HepG2 (cell line): ENCODE measurements around the gene THAP3. TPM values are rescaled to one million over a fixed set of nuclear protein-coding genes. Genes with fewer than 3 reads are reported as not detected.

Experiments
- ATAC-seq: fragments of 200-7000 bp; cut with Tn5 transposase; 3 replicates; pipeline ENCODE4 v1.9.1; 2020; ENCODE audit warnings: mild to moderate bottlenecking, moderate library complexity
- BruUV-seq: library from RNA; stranded (reverse); fragments of 400-500 nt; replicated peaks from 2 replicates; lab custom pipeline; 2021; lab: Mats Ljungman, UMichigan
- CTCF ChIA-PET: fragments of 300-600 bp; formaldehyde crosslinking; extraction: SDS; loops from one replicate; lab custom pipeline; 2021; ENCODE audit warnings: low total read pairs, inconsistent platforms, low intra/inter-chr PET ratio; lab: Yijun Ruan, JAX
- POLR2A ChIA-PET: fragments of 350-600 bp; sonication (Branson Sonifier 250); formaldehyde crosslinking; loops from one replicate; lab custom pipeline; 2020; ENCODE audit warnings: antibody characterized with exemption, inconsistent platforms; lab: Yijun Ruan, JAX
- DNase-seq: peaks from one replicate; pipeline ENCODE4 v3.0.0-alpha.2; 2015; ENCODE audit warnings: low spot score
- FAIRE-seq: peaks from 3 replicates; lab custom pipeline; 2011; peaks lifted over from hg19 to GRCh38; lab: Jason Lieb, UNC
- H2AFZ ChIP-seq: one replicate; pipeline ENCODE4 v1.6.1; 2011; ENCODE audit warnings: low read length, inconsistent platforms
- H3K27ac ChIP-seq: fragments of 300-600 bp; 3 replicates; pipeline ENCODE4 v1.8.0; 2011; ENCODE audit warnings: mixed run types, mild to moderate bottlenecking, mixed read lengths, low read length, inconsistent platforms; ENCODE audit not compliant: insufficient read depth; ENCODE audit errors: extremely low read length
- H3K27me3 ChIP-seq, 2 experiments: fragments of 200-600 bp in 1 of 2; 2 replicates in 1 of 2; 3 replicates in 1 of 2; pipeline versions ENCODE4 v1.6.0 to v1.8.0; 2011; ENCODE audit warnings: low read length in 2 of 2, mild to moderate bottlenecking in 2 of 2, moderate library complexity in 2 of 2, inconsistent platforms in 1 of 2; ENCODE audit not compliant: insufficient read depth in 2 of 2, control insufficient read depth in 1 of 2
- H3K36me3 ChIP-seq, 2 experiments: fragments of 200-600 bp in 1 of 2; replicated peaks in 1 of 2; 2 replicates in 1 of 2; 3 replicates in 1 of 2; pipeline versions ENCODE4 v1.5.1 to v1.8.0; 2011; ENCODE audit warnings: low read length in 2 of 2, inconsistent platforms in 1 of 2; ENCODE audit not compliant: insufficient read depth in 2 of 2, control insufficient read depth in 1 of 2
- H3K4me1 ChIP-seq: 2 replicates; pipeline ENCODE4 v1.5.1; 2012; ENCODE audit warnings: low read length, inconsistent platforms; ENCODE audit not compliant: insufficient read depth
- H3K4me2 ChIP-seq: 2 replicates; pipeline ENCODE4 v1.6.0; 2011; ENCODE audit warnings: low read depth, low read length, inconsistent platforms
- H3K4me3 ChIP-seq, 3 experiments: fragments of 200-600 bp in 1 of 3; sonication (generic), shearing (Covaris generic) in 1 of 3; replicated peaks in 1 of 3; 2 replicates each; pipeline ENCODE4 v1.5.1; 2011 to 2016; ENCODE audit warnings: low read length in 3 of 3, inconsistent platforms in 2 of 3, low read depth in 2 of 3, mild to moderate bottlenecking in 2 of 3, control low read depth in 1 of 3, mixed read lengths in 1 of 3; ENCODE audit not compliant: insufficient read depth in 1 of 3
- H3K79me2 ChIP-seq: one replicate; pipeline ENCODE4 v1.6.1; 2011; ENCODE audit warnings: low read length, inconsistent platforms; ENCODE audit not compliant: insufficient read depth
- H3K9ac ChIP-seq: 2 replicates; pipeline ENCODE4 v1.6.0; 2011; ENCODE audit warnings: mild to moderate bottlenecking, low read depth, low read length, inconsistent platforms; ENCODE audit not compliant: insufficient read depth
- H3K9me3 ChIP-seq: 2 replicates; pipeline ENCODE4 v1.5.1; 2012; ENCODE audit warnings: mild to moderate bottlenecking, low read length
- H4K20me1 ChIP-seq: 2 replicates; pipeline ENCODE4 v1.6.0; 2011; ENCODE audit warnings: inconsistent platforms, mild to moderate bottlenecking, low read length, moderate library complexity; ENCODE audit not compliant: insufficient read depth
- ADNP ChIP-seq: sonication (generic); formaldehyde crosslinking; IDR thresholded peaks from 2 replicates; pipeline ENCODE4 v1.4.0; 2020; ENCODE audit warnings: missing genetic modification reagents
- GABPB1 ChIP-seq: IDR thresholded peaks from 2 replicates; pipeline ENCODE4 v1.6.1; 2016; ENCODE audit warnings: mild to moderate bottlenecking, missing genetic modification reagents, moderate library complexity, missing compliant biosample characterization
- GFI1 ChIP-seq: sonication (generic); formaldehyde crosslinking; IDR thresholded peaks from 2 replicates; pipeline ENCODE4 v1.5.0; 2020; ENCODE audit warnings: missing genetic modification reagents, mild to moderate bottlenecking, borderline replicate concordance
- HES4 ChIP-seq: sonication (generic); formaldehyde crosslinking; IDR thresholded peaks from 2 replicates; pipeline ENCODE4 v1.9.0; 2021; ENCODE audit warnings: mild to moderate bottlenecking, missing genetic modification reagents, borderline replicate concordance
- HMGA1 ChIP-seq: sonication (generic); formaldehyde crosslinking; conservative IDR thresholded peaks from 2 replicates; pipeline ENCODE4 v1.4.0; 2020; ENCODE audit warnings: missing genetic modification reagents
- NR1H2 ChIP-seq: sonication (generic); formaldehyde crosslinking; IDR thresholded peaks from 2 replicates; pipeline ENCODE4 v1.8.1; 2022; ENCODE audit warnings: low read depth, missing genetic modification reagents, borderline replicate concordance
- SRSF9 ChIP-seq: fragments of 200-400 bp; formaldehyde crosslinking; IDR thresholded peaks from 2 replicates; pipeline ENCODE4 v1.6.1; 2018; ENCODE audit warnings: borderline replicate concordance, mild to moderate bottlenecking, low read depth, low read length; ENCODE audit not compliant: insufficient read depth, poor library complexity, severe bottlenecking
- ZNF142 ChIP-seq: sonication (generic); formaldehyde crosslinking; IDR thresholded peaks from 2 replicates; pipeline ENCODE4 v1.4.0; 2020; ENCODE audit warnings: missing genetic modification reagents
- WGBS: methylation state at CpG from one replicate; pipeline ENCODE4 v1.1.6; 2017; ENCODE audit warnings: low lambda C conversion rate; 5-methylcytosine and 5-hydroxymethylcytosine counted together
- in situ Hi-C: cut with HindIII; loops from 2 replicates; pipeline ENCODE4 v1.10.0; 2017; ENCODE audit warnings: low pct_unique_long_range_greater_than_20kb; ENCODE audit not compliant: extremely low pct_ligation_motif_present
- intact Hi-C: fragments of 100-400 bp; cut with micrococcal nuclease; formaldehyde crosslinking; loops from one replicate; pipeline ENCODE4 v1.10.0; 2022; ENCODE audit not compliant: unreplicated experiment
- polyA plus RNA-seq, 8 experiments: library from polyadenylated mRNA; depleted of rRNA in 3 of 8; stranded (reverse) in 7 of 8; unstranded in 1 of 8; fragments of >200 nt; fragmentation: Illumina TruSeq in 4 of 8; extraction: Trizol in 4 of 8; gene quantifications; 2 replicates each; pipeline versions ENCODE4 v1.2.1 to v1.2.3, GENCODE V29; 2011 to 2016; ENCODE audit warnings: low read depth in 4 of 8, missing spikeins in 1 of 8, mixed read lengths in 1 of 8; ENCODE audit not compliant: insufficient read depth in 1 of 8
- total RNA-seq, 5 experiments: library from RNA; depleted of rRNA; stranded (reverse); fragments of >200 nt; fragmentation: Illumina TruSeq; extraction: Trizol; gene quantifications; 2 replicates each; pipeline ENCODE4 v1.2.3, GENCODE V29; 2016; ENCODE audit warnings: low read depth in 1 of 5

Gene THAP3
- total and polyA plus RNA-seq, 2 of the 13 experiments (the other 11 are each of a cell fraction or from before 2014, with no cell fraction given) = 10.3 to 14.9 TPM

GRCh38 chr1:6653436-6654290 is 29.0 kb downstream of the THAP3 start:
- ATAC-seq (no peak), DNase-seq (no peak), FAIRE-seq (no peak)
- peaks cover 12 to 48% of the 10 kb centered on the region in 2 experiments for H3K36me3 ChIP-seq
- H3K27ac ChIP-seq = no peak overlapping the region
- no peak overlapping the region for H3K9ac ChIP-seq
- no peak overlapping the region for H3K4me3 ChIP-seq
- ChIA-PET CTCF (no interaction called here), POLR2A (no interaction called here)
- no peaks in the 10 kb centered on the region for H3K79me2 ChIP-seq
- H4K20me1 ChIP-seq = no peaks in the 10 kb centered on the region
- H2AFZ ChIP-seq = no peak overlapping the region
- WGBS = 99% methylated on average over 23 of the region's 23 CpGs
- intact Hi-C loops = no loop called here
- TF ChIP-seq SRSF9 (no peak), ADNP (CRISPR knock-in tag) (no peak), NR1H2 (CRISPR knock-in tag) (no peak), GFI1 (CRISPR knock-in tag) (no peak), HES4 (CRISPR knock-in tag) (no peak), ZNF142 (CRISPR knock-in tag) (no peak), HMGA1 (CRISPR knock-in tag) (no peak), GABPB1 (CRISPR knock-in tag) (no peak)
- no TSS peak for BruUV-seq
- no peaks in the 10 kb centered on the region for H3K9me3 ChIP-seq
- H3K27me3 ChIP-seq = no peaks in the 10 kb centered on the region; a peak in 1 of 5 replicates
- H3K4me2 ChIP-seq = no peak overlapping the region
- no peaks in the 10 kb centered on the region for H3K4me1 ChIP-seq
- in situ Hi-C loops = no loop called here
